NOMO-1 treated with DMSO at 0.1 percent for 48 hours (cell line): ENCODE measurements around the gene EXOC2.
"Not testable (repeated sequence)": the region's sequence is repeated elsewhere in the genome, so short reads cannot be mapped to it uniquely, and the experiment has no call there.

Source experiments
- DNase-seq: peaks from one replicate; lab custom pipeline; 2025; ENCODE audit not compliant: unreplicated experiment; lab: John Stamatoyannopoulos, UW

EXOC2 gene

GRCh38 chr6:683742-684440 is 9.0 kb downstream of the EXOC2 start:
- no peak for DNase-seq

- no peak for DNase-seq
These were observed 12.1 kb downstream of the EXOC2 start for GRCh38 chr6:680666-681340.

GRCh38 chr6:680251-680650 is 12.7 kb downstream of the EXOC2 start:
- no peak for DNase-seq

- DNase-seq, result no peak
These were observed 13.7 kb downstream of the EXOC2 start for GRCh38 chr6:679282-679681.

GRCh38 chr6:678520-678919 is 14.4 kb downstream of the EXOC2 start:
- no peak for DNase-seq

GRCh38 chr6:677919-678318 is 15.0 kb downstream of the EXOC2 start:
- DNase-seq, result no peak

GRCh38 chr6:674956-675355 is 18.0 kb downstream of the EXOC2 start:
- DNase-seq, result no peak

GRCh38 chr6:674406-674805 is 18.5 kb downstream of the EXOC2 start:
- no peak for DNase-seq

GRCh38 chr6:667253-667927 is 25.5 kb downstream of the EXOC2 start:
- no peak for DNase-seq

GRCh38 chr6:665403-666267 is 27.3 kb downstream of the EXOC2 start:
- no peak for DNase-seq

- DNase-seq, result not testable (repeated sequence)
These were observed 29.2 kb downstream of the EXOC2 start for GRCh38 chr6:663788-664187.

GRCh38 chr6:659716-660581 is 33.0 kb downstream of the EXOC2 start:
- DNase-seq, result no peak

GRCh38 chr6:658244-658643 is 34.7 kb downstream of the EXOC2 start:
- no peak for DNase-seq

- no peak for DNase-seq
These were observed 35.2 kb downstream of the EXOC2 start for GRCh38 chr6:657743-658142.

GRCh38 chr6:656460-657252 is 36.3 kb downstream of the EXOC2 start, which contains the start of gene HUS1B:
Gene HUS1B, minus strand, starts transcription at chr6:657100. Its CDS starts 156 bp downstream, at chr6:656944.
- DNase-seq, result no peak

- no peak for DNase-seq
These were observed 38.8 kb downstream of the EXOC2 start for GRCh38 chr6:654136-654535.

GRCh38 chr6:652865-653264 is 40.1 kb downstream of the EXOC2 start:
- no peak for DNase-seq

GRCh38 chr6:650098-650497 is 42.8 kb downstream of the EXOC2 start:
- DNase-seq, result no peak

- DNase-seq, result peak; percentile 49
These were observed 50.1 kb downstream of the EXOC2 start for GRCh38 chr6:642805-643204.
